Measurements from ENCODE around the gene SEC23IP.
"Not testable (repeated sequence)": the region's sequence is repeated elsewhere in the genome, so short reads cannot be mapped to it uniquely, and the experiment has no call there.

SEC23IP gene

GRCh38 chr10:119872610-119872859 lies 20.0 kb upstream of the SEC23IP start, which contains the start of gene MCMBP:
MCMBP (minus strand) TSS chr10:119872843; CDS start chr10:119872584, 259 bp downstream.
- peak within 1 kb of the TSS; percentile 14 for H2AK5ac ChIP-seq (ENCODE audit: low read length, severe bottlenecking)
- peak within 1 kb of the TSS; percentile 80 to 87 for H3K4ac ChIP-seq (ENCODE audit: low read depth in 1 of 2, low read length in 2 of 2)
- peak within 1 kb of the TSS; percentile 91 to 95 for H3K18ac ChIP-seq (ENCODE audit: low read depth in 1 of 2, low read length in 2 of 2)
- peak within 1 kb of the TSS; percentile 89 for H2BK120ac ChIP-seq (ENCODE audit: low read depth, low read length)
- peak within 1 kb of the TSS; percentile 77 for H2AFZ ChIP-seq (ENCODE audit: low read depth, low read length)
- H3K14ac ChIP-seq (ENCODE audit: low read length in 2 of 2): peak within 1 kb of the TSS in 1 of 2 experiments; percentile 98
- H2BK15ac ChIP-seq (ENCODE audit: low read depth, poor library complexity, severe bottlenecking): peak within 1 kb of the TSS; percentile 52
- H2BK5ac ChIP-seq (ENCODE audit: low read depth, low read length, poor library complexity, severe bottlenecking): peak within 1 kb of the TSS; percentile 66
- no peak for DNase-seq
- H3K4me3 ChIP-seq (ENCODE audit: insufficient read depth in 1 of 2, low read depth in 1 of 2, low read length in 2 of 2): peak within 1 kb of the TSS; percentile 89 to 92
- H3K27me3 ChIP-seq (ENCODE audit: control insufficient read depth in 1 of 2, insufficient read depth in 1 of 2, low read length in 2 of 2): no peaks in the 10 kb centered on the region
- peak within 1 kb of the TSS in 1 of 2 experiments; percentile 15 for H2BK12ac ChIP-seq (ENCODE audit: low read length in 2 of 2)
- peak within 1 kb of the TSS in 1 of 2 experiments; percentile 83 for H3K23ac ChIP-seq (ENCODE audit: low read length in 2 of 2)
- peaks cover 4% of the 10 kb centered on the region for H3K79me1 ChIP-seq (replicated peaks; ENCODE audit: low read length, poor library complexity, severe bottlenecking)
- no peaks in the 10 kb centered on the region for H3K36me3 ChIP-seq (ENCODE audit: control insufficient read depth in 1 of 2, insufficient read depth in 2 of 2, low read depth in 1 of 2, low read length in 2 of 2)
- peak within 1 kb of the TSS; percentile 91 for H3K4me2 ChIP-seq (ENCODE audit: low read length, poor library complexity, severe bottlenecking)
- H3K9ac ChIP-seq (ENCODE audit: low read length): peak within 1 kb of the TSS; percentile 90
- H4K8ac ChIP-seq (ENCODE audit: low read length): peak within 1 kb of the TSS; percentile 99
- no peaks in the 10 kb centered on the region for H3K9me3 ChIP-seq (ENCODE audit: control insufficient read depth, low read length)
- peaks cover 3% of the 10 kb centered on the region for H3K4me1 ChIP-seq (ENCODE audit: control insufficient read depth, insufficient read depth, low read depth, low read length)
- WGBS: 0% methylated on average over 39 of the region's 42 CpGs
- peak within 1 kb of the TSS; percentile 74 for H3K27ac ChIP-seq (ENCODE audit: low read length, poor library complexity, severe bottlenecking)
- H4K91ac ChIP-seq (ENCODE audit: low read length): peak within 1 kb of the TSS; percentile 80

- H3K27me3 ChIP-seq (ENCODE audit: control insufficient read depth in 1 of 2, insufficient read depth in 1 of 2, low read length in 2 of 2): no peaks in the 10 kb centered on the region
- no peak overlapping the region for H2BK12ac ChIP-seq (ENCODE audit: low read length in 2 of 2)
- H2AFZ ChIP-seq (ENCODE audit: low read depth, low read length): peak overlapping the region; percentile 77
- DNase-seq: peak; percentile 83
- H3K36me3 ChIP-seq (ENCODE audit: control insufficient read depth in 1 of 2, insufficient read depth in 2 of 2, low read depth in 1 of 2, low read length in 2 of 2): no peaks in the 10 kb centered on the region
- peak overlapping the region; percentile 14 for H2AK5ac ChIP-seq (ENCODE audit: low read length, severe bottlenecking)
- H2BK5ac ChIP-seq (ENCODE audit: low read depth, low read length, poor library complexity, severe bottlenecking): peak overlapping the region; percentile 66
- H2BK15ac ChIP-seq (ENCODE audit: low read depth, poor library complexity, severe bottlenecking): peak overlapping the region; percentile 44
- peak overlapping the region in 1 of 2 experiments; percentile 83 for H3K23ac ChIP-seq (ENCODE audit: low read length in 2 of 2)
- H3K9me3 ChIP-seq (ENCODE audit: control insufficient read depth, low read length): no peaks in the 10 kb centered on the region
- peak overlapping the region; percentile 89 for H2BK120ac ChIP-seq (ENCODE audit: low read depth, low read length)
- peak overlapping the region; percentile 74 for H3K27ac ChIP-seq (ENCODE audit: low read length, poor library complexity, severe bottlenecking)
- H3K4me3 ChIP-seq (ENCODE audit: insufficient read depth in 1 of 2, low read depth in 1 of 2, low read length in 2 of 2): peak overlapping the region; percentile 89 to 92
- peak overlapping the region; percentile 80 to 87 for H3K4ac ChIP-seq (ENCODE audit: low read depth in 1 of 2, low read length in 2 of 2)
- peaks cover 3% of the 10 kb centered on the region for H3K4me1 ChIP-seq (ENCODE audit: control insufficient read depth, insufficient read depth, low read depth, low read length)
- H3K14ac ChIP-seq (ENCODE audit: low read length in 2 of 2): peak overlapping the region in 1 of 2 experiments; percentile 65
- peak overlapping the region; percentile 91 to 95 for H3K18ac ChIP-seq (ENCODE audit: low read depth in 1 of 2, low read length in 2 of 2)
- H3K4me2 ChIP-seq (ENCODE audit: low read length, poor library complexity, severe bottlenecking): peak overlapping the region; percentile 91
- peaks cover 4% of the 10 kb centered on the region for H3K79me1 ChIP-seq (replicated peaks; ENCODE audit: low read length, poor library complexity, severe bottlenecking)
- peak overlapping the region; percentile 90 for H3K9ac ChIP-seq (ENCODE audit: low read length)
- peak overlapping the region; percentile 22 for H4K91ac ChIP-seq (ENCODE audit: low read length)
- H4K8ac ChIP-seq (ENCODE audit: low read length): peak overlapping the region; percentile 99
- WGBS: 1% methylated on average over 75 of the region's 75 CpGs
Observed at GRCh38 chr10:119872860-119873681, 19.5 kb upstream of the SEC23IP start.

GRCh38 chr10:119878524-119878923 lies 14.0 kb upstream of the SEC23IP start:
- Histone ChIP-seq H3K18ac (ENCODE audit: low read depth in 1 of 2, low read length in 2 of 2) (no peak overlapping the region), H3K14ac (ENCODE audit: low read length in 2 of 2) (no peak overlapping the region), H3K36me3 (ENCODE audit: control insufficient read depth in 1 of 2, insufficient read depth in 2 of 2, low read depth in 1 of 2, low read length in 2 of 2) (no peaks in the 10 kb centered on the region), H3K27ac (ENCODE audit: low read length, poor library complexity, severe bottlenecking) (no peak overlapping the region), H2AK5ac (ENCODE audit: low read length, severe bottlenecking) (no peak overlapping the region), H3K4me2 (ENCODE audit: low read length, poor library complexity, severe bottlenecking) (no peak overlapping the region), H3K4me1 (ENCODE audit: control insufficient read depth, insufficient read depth, low read depth, low read length) (no peaks in the 10 kb centered on the region), H2BK120ac (ENCODE audit: low read depth, low read length) (no peak overlapping the region), H3K4ac (ENCODE audit: low read depth in 1 of 2, low read length in 2 of 2) (no peak overlapping the region), H3K9ac (ENCODE audit: low read length) (no peak overlapping the region), H2BK5ac (ENCODE audit: low read depth, low read length, poor library complexity, severe bottlenecking) (no peak overlapping the region), H3K4me3 (ENCODE audit: insufficient read depth in 1 of 2, low read depth in 1 of 2, low read length in 2 of 2) (no peak overlapping the region), H2AFZ (ENCODE audit: low read depth, low read length) (no peak overlapping the region), H4K8ac (ENCODE audit: low read length) (no peak overlapping the region), H3K9me3 (ENCODE audit: control insufficient read depth, low read length) (no peaks in the 10 kb centered on the region), H2BK12ac (ENCODE audit: low read length in 2 of 2) (no peak overlapping the region), H3K23ac (ENCODE audit: low read length in 2 of 2) (no peak overlapping the region), H3K27me3 (ENCODE audit: control insufficient read depth in 1 of 2, insufficient read depth in 1 of 2, low read length in 2 of 2) (no peaks in the 10 kb centered on the region), H3K79me1 (replicated peaks; ENCODE audit: low read length, poor library complexity, severe bottlenecking) (peaks cover 2% of the 10 kb centered on the region), H4K91ac (ENCODE audit: low read length) (no peak overlapping the region), H2BK15ac (ENCODE audit: low read depth, poor library complexity, severe bottlenecking) (no peak overlapping the region)
- WGBS: 58% methylated on average over 2 of the region's 2 CpGs
- DNase-seq: no peak

- H2BK120ac ChIP-seq (ENCODE audit: low read depth, low read length); H2AFZ ChIP-seq (ENCODE audit: low read depth, low read length); H3K36me3 ChIP-seq (ENCODE audit: control insufficient read depth in 1 of 2, insufficient read depth in 2 of 2, low read depth in 1 of 2, low read length in 2 of 2); H2BK5ac ChIP-seq (ENCODE audit: low read depth, low read length, poor library complexity, severe bottlenecking); H3K79me1 ChIP-seq (replicated peaks; ENCODE audit: low read length, poor library complexity, severe bottlenecking); H3K9ac ChIP-seq (ENCODE audit: low read length); H3K23ac ChIP-seq (ENCODE audit: low read length in 2 of 2); H3K4me3 ChIP-seq (ENCODE audit: insufficient read depth in 1 of 2, low read depth in 1 of 2, low read length in 2 of 2); H3K18ac ChIP-seq (ENCODE audit: low read depth in 1 of 2, low read length in 2 of 2); H3K27me3 ChIP-seq (ENCODE audit: control insufficient read depth in 1 of 2, insufficient read depth in 1 of 2, low read length in 2 of 2); H4K91ac ChIP-seq (ENCODE audit: low read length); H3K4me2 ChIP-seq (ENCODE audit: low read length, poor library complexity, severe bottlenecking); H3K4ac ChIP-seq (ENCODE audit: low read depth in 1 of 2, low read length in 2 of 2); H4K8ac ChIP-seq (ENCODE audit: low read length); H2BK12ac ChIP-seq (ENCODE audit: low read length in 2 of 2); H3K4me1 ChIP-seq (ENCODE audit: control insufficient read depth, insufficient read depth, low read depth, low read length); H2AK5ac ChIP-seq (ENCODE audit: low read length, severe bottlenecking); H3K14ac ChIP-seq (ENCODE audit: low read length in 2 of 2); H3K27ac ChIP-seq (ENCODE audit: low read length, poor library complexity, severe bottlenecking); H2BK15ac ChIP-seq (ENCODE audit: low read depth, poor library complexity, severe bottlenecking); DNase-seq; H3K9me3 ChIP-seq (ENCODE audit: control insufficient read depth, low read length): not testable (repeated sequence)
- WGBS: 81% methylated on average over 11 of the region's 11 CpGs
Observed at GRCh38 chr10:119883901-119884611, 8.5 kb upstream of the SEC23IP start.
